ENCODE measurements around the gene PRPSAP1.

PRPSAP1 gene, protein sequence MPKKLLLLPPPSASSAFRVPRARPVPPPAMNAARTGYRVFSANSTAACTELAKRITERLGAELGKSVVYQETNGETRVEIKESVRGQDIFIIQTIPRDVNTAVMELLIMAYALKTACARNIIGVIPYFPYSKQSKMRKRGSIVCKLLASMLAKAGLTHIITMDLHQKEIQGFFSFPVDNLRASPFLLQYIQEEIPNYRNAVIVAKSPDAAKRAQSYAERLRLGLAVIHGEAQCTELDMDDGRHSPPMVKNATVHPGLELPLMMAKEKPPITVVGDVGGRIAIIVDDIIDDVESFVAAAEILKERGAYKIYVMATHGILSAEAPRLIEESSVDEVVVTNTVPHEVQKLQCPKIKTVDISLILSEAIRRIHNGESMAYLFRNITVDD
- 15.0 to 20.6 reads per million in 2 donors for total RNA-seq

DNA sequence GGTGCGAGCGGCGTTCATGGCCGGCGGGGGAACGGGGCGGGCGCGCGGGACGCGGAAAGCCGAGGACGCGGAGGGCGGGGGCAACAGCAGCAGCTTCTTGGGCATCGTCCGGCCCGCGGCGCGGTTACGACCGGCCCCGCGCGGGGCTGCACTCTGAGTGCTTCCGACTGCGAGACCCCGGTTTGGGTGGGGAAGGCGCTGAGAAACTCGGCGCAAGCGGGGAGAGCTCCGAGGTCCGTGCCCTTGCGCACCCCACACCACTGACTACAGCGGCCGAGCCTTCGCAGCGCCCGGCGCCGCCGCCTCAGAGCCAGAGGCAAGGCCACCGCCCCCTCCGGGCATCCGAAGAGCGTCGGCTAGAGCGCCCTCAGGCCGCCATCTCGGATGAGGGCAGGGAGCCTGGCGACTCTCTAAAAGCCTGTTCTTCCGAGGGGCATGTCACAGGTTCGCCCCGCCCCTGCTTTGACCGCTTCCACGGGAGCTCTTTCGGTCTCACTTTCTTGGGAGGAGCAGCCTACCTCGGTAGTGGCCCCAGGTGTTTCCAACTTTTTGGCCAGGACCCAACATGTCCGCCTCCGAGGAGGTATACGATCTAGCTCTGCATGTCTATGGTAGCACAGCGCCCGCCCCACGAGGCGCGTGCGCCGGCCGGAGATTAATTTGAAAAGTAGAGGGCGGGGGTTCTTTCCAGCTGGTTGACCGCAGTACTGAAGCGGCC lies at the start of gene PRPSAP1:
Gene PRPSAP1, minus strand, starts transcription at position 318 of the 718 bp plus-strand sequence. Its CDS starts 213 bp downstream, at position 105.
- DNase-seq: peak; percentile 52 to 89 (median 73)

GRCh38 chr17:76402711-76403110 lies 49.0 kb upstream of the PRPSAP1 start:
- no peak for DNase-seq

DNA sequence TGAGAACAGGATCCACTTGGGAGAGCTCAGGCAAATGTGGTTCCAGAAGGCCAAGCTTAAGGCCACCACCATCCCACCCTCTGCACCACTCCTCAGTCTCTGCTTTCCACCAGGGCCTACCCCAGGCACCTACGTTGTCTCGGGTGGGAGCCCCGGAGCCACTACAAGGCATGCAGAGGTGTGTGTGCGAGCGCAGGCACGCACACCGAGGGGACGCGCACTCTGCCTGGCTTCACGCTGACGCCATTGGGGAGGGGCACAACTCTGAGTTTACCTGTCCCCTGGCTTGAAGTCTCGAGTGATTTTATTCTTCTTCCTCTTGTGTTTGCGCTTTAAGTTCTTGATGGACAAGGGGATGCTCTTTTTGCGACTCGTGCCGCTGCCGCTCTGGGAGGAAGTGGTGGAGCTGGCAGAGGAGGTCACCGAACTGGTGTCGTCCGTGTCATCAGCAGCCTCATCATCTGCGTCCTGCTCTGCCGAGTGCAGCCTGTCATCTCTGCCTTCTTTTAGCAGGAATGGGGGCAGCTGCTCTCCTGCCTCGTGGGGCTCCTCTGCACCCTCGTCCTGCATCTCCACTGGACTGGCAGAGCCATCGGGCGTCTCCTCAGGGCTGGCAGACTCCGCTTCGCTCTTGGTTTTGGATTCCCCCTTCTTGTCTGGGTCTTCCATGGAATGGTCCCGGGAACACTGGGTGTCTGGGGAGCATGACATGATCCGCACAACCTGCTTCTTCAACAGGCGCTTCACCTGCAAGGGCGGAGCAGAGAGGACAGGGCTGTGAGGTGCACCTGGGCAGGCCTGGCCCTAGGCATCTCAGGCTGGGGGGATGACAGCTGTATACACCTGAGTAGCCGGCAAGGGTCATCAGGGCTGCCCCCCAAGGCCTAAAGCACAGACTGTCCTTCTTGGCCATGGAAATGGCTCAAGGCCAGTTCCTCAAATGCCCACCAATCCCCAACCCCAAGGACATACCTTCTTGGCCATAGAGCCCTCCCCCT lies 45.8 kb upstream of the PRPSAP1 start:
- DNase-seq: no peak

DNA sequence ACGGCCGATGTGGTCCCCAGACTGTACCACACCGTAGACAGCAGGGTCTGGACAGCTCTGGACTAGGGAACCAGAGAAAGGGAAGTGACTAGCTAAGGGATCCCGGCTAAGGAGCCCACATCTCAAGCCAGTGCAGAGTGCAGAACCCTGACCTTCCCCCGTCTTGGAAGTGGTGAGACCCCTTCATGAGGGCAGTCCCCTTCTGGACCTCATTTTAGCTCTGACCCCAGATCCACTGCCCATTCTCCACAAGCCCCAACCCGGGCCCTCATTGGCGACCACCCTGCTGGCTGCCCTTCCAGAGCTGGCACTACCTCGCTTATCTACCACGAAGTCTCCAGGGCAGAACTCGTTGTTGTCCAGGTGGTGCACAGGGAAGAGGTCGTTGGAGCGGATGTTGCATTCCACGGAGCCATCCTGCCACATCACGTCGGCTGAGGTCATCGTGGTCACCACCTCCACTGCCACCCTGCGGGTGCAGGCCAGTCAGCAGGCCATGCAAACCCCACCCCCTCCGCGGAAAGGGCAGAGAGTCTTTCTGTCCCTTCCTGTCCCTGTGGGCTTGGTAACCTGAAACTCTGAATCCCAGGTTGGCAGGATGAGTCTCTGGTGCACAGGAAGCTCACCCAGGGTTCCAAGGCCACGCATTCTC lies 44.9 kb upstream of the PRPSAP1 start:
- DNase-seq: no peak

- peak; percentile 55 to 79 (median 72) for DNase-seq
These were observed 44.2 kb upstream of the PRPSAP1 start for GRCh38 chr17:76397687-76398522.

DNA sequence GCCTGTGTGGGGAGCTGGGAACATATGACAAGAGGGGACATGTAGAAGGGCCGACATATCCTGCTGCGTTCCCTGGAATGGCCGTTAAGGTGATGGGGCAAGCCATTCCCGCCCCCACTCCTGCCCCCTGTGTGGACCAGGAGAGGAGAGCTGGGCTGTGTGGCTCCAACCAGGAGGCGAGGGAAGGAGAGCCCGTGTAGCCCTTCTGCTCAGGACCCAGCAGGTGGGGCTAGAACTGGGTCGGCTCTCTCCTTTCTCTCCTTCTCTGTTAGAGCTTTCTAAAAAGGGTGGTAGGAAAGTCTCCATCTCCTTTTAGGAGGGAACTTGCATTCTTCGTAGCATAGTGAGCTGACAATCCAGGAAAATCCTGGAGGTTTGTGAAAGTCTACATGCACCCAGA lies 43.5 kb upstream of the PRPSAP1 start:
- DNase-seq: no peak

DNA sequence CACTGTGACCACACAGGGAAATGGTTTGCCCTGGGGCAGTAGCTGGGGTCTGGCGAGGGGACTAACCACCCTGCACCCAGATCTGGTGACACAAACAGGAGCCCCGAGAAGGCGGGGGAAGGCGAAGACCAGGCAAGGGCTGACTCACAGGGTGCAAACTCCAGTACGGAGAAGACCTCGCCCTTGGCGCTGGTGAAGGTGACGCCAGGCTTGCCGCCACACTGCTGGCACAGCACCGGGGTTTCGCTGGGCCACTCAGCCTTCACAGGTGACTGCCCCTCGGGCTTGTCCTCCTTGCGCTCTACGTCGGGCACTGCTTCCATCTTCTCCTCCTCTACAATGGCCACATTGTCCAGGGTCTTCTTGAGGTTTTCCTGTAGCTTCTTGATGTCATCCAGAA lies 42.3 kb upstream of the PRPSAP1 start:
- DNase-seq: no peak

GRCh38 chr17:76394166-76394565 lies 40.5 kb upstream of the PRPSAP1 start:
- DNase-seq: no peak

- no peak for DNase-seq
These were observed 37.5 kb upstream of the PRPSAP1 start for GRCh38 chr17:76391200-76391715.

- DNase-seq: no peak
These were observed 36.3 kb upstream of the PRPSAP1 start for GRCh38 chr17:76390003-76390421.

- DNase-seq: no peak
These were observed 35.5 kb upstream of the PRPSAP1 start for GRCh38 chr17:76388966-76389888.

GRCh38 chr17:76386966-76387765 lies 33.5 kb upstream of the PRPSAP1 start:
- DNase-seq: no peak

DNA sequence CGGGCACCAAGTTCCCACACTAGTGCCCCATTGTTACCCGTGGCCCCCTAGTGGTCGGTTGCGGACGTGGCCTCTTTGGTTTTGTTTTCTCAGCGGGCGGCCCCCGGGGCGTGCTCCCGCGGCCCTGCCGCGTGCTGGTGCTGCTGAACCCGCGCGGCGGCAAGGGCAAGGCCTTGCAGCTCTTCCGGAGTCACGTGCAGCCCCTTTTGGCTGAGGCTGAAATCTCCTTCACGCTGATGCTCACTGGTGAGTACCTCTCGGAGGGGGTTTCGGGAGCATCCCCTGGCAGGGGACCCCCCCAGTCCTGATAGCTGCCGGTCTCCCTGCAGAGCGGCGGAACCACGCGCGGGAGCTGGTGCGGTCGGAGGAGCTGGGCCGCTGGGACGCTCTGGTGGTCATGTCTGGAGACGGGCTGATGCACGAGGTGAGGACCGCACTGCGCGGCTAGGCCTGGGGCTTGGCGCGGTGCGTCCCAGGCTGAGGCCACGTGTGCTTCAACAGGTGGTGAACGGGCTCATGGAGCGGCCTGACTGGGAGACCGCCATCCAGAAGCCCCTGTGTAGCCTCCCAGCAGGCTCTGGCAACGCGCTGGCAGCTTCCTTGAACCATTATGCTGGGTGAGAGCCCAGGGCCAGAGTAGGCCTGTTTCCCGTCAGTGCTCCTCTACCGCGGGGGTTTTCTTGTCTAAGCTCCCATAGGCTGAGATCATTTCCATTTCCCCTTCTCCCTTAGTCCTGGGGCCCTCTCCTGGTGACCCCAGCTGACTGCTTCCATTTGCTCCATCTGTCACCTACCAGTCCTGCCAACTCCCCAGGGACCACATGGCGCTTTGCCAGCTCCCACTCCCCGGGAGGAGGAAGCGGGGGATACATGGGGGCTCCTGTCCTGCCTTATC lies 32.4 kb upstream of the PRPSAP1 start:
- DNase-seq: peak; percentile 58 to 84 (median 72)

DNA sequence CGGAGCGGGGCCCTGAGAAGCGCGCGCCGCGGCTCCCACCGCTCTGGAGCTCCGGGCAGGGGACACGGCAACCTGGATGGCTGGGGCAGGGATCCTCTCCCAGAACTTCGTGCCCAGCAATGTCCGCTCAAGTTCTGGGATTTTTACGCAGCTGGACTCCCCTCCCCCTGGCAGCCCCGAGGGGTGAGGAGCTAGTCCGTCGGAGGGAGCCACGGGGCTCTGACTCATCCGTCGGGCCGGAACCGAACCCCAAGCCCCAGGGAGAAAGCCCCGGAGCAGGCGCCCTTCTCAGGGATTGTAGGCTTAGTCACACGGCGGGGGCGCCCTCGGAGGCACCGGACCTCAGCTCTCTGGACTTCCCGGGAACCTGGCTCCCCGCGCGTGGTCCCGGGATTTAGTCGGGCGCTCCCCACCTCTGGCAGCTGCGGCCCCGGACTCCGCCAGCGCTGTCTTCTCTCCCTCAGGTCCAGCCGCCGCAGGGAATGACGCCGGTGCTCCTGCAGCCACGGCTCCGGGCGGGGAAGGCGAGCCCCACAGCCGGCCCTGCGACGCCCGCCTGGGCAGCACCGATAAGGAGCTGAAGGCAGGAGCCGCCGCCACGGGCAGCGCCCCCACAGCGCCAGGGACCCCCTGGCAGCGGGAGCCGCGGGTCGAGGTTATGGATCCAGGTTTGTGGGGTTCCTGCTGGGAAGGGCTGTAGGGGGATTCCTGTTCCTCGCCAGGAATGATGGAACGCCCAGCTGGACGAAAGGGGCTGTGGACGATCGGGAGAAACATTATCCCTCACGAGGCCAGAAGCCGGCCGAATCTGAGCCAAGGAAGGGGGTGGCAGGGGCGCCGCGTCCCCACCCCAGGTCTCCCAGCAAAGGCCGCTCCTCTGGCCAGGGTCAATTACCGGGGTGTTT lies 31.5 kb upstream of the PRPSAP1 start:
- peak in 2 of 5 experiments; percentile 10 to 15 for DNase-seq

DNA sequence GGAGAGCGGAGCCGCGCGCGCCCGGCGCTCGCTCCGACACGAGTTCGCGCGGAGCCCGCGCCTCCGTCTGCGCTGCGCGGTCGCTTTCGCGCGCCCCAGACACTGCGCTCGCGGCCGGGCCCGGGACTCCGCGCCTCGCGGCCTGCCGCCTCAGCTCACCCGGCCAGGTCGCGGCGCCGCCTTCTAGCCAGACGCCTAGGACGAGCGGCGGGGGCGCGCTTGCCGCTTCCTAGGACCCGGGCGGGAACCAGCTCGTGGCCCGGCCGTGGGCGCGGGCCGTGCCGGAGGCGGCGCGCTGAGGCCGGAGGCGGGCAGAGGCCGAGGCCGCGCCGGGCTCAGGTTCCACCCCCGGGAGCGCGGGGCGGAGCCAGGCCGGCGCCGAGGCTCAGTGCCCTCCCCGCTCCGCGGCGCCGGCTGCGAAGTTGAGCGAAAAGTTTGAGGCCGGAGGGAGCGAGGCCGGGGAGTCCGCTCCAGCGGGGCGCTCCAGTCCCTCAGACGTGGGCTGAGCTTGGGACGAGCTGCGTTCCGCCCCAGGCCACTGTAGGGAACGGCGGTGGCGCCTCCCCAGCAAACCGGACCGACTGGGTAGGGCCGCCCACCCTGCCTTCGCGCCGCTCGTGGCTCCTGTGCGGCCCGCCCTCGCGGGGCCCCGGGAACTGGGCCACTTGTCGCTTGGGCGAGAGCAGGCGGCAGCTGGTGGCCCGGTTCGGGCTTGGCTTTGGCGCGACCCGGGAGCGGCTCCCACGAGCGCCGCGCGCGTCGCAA lies 30.7 kb upstream of the PRPSAP1 start, which contains the start of gene SPHK1:
Gene SPHK1, plus strand, starts transcription at position 388 of the 765 bp plus-strand sequence. CDS start 1,036 bp downstream, outside the sequence.
- DNase-seq: peak in 4 of 5 experiments; percentile 29 to 78 (median 40)

Data from T-helper 2 cell (primary cell).